HG03575 (cell line): ENCODE data around the gene CNIH2.
A peak's percentile ranks its signal among the peaks of the same experiment; 100 is the strongest.

Source experiments
- ATAC-seq: cut with Tn5 transposase; IDR thresholded peaks from one replicate; pipeline ENCODE4 v1.9.1; 2021; ENCODE audit not compliant: unreplicated experiment, insufficient number of reproducible peaks, low FRiP score; ENCODE audit errors: extremely low read depth

Gene CNIH2

GRCh38 chr11:66287889-66288670 is 10.1 kb downstream of the CNIH2 start:
- ATAC-seq = no peak

GRCh38 chr11:66288671-66289547 is 10.9 kb downstream of the CNIH2 start, which contains the start of gene YIF1A:
Gene YIF1A (minus strand): TSS chr11:66289143. CDS start chr11:66288985, 158 bp downstream.
- ATAC-seq = peak; percentile 36

GRCh38 chr11:66289548-66290329 is 11.8 kb downstream of the CNIH2 start:
- peak; percentile 9 for ATAC-seq

- no peak for ATAC-seq
Observed at GRCh38 chr11:66290330-66290621, 12.3 kb downstream of the CNIH2 start.

GRCh38 chr11:66291303-66291705 is 13.3 kb downstream of the CNIH2 start:
- ATAC-seq = no peak

GRCh38 chr11:66291706-66292542 is 13.9 kb downstream of the CNIH2 start, which contains the start of gene TMEM151A:
Gene TMEM151A (plus strand): TSS chr11:66291894. CDS start chr11:66292014, 120 bp downstream.
- ATAC-seq = no peak

- no peak for ATAC-seq
Observed at GRCh38 chr11:66292543-66293332, 14.8 kb downstream of the CNIH2 start.

GRCh38 chr11:66293352-66293751 is 15.4 kb downstream of the CNIH2 start:
- no peak for ATAC-seq

- ATAC-seq = no peak
Observed at GRCh38 chr11:66293777-66294625, 16.0 kb downstream of the CNIH2 start.

- ATAC-seq = no peak
Observed at GRCh38 chr11:66294626-66295620, 16.9 kb downstream of the CNIH2 start.

- ATAC-seq = no peak
Observed at GRCh38 chr11:66297610-66298009, 19.6 kb downstream of the CNIH2 start.

GRCh38 chr11:66299186-66299585 is 21.2 kb downstream of the CNIH2 start:
- no peak for ATAC-seq

- no peak for ATAC-seq
Observed at GRCh38 chr11:66302656-66303055, 24.7 kb downstream of the CNIH2 start.

- ATAC-seq = no peak
Observed at GRCh38 chr11:66309475-66309874, 31.5 kb downstream of the CNIH2 start.

- no peak for ATAC-seq
Observed at GRCh38 chr11:66310324-66310723, 32.3 kb downstream of the CNIH2 start.
